Spleen (tissue), 11 donors: ENCODE results near the gene ITPR2. TPM values are rescaled to one million over a fixed set of nuclear protein-coding genes. Genes with fewer than 3 reads are reported as not detected.
A peak's percentile ranks its signal among the peaks of the same experiment; 100 is the strongest.

Experiments used
- DNase-seq: peaks from one replicate; pipeline ENCODE4 v3.0.0-alpha.2; 2020
- H3K27ac ChIP-seq, 8 donors: fragments of 200-600 bp; sonication (generic) in 7 of 8; 1 replicate in 4 of 8; 2 replicates in 4 of 8; pipeline versions ENCODE4 v1.5.0 to v1.8.0; 2016 to 2021; ENCODE audit warnings: inconsistent platforms in 4 of 8, mild to moderate bottlenecking in 4 of 8, moderate library complexity in 1 of 8
- H3K27me3 ChIP-seq, 7 donors: fragments of 200-600 bp; sonication (generic) in 6 of 7; replicated peaks in 1 of 7; 1 replicate in 4 of 7; 2 replicates in 3 of 7; pipeline versions ENCODE4 v1.5.0 to v1.8.0; 2016 to 2021; ENCODE audit warnings: inconsistent platforms in 3 of 7, mild to moderate bottlenecking in 1 of 7
- H3K36me3 ChIP-seq, 6 donors: fragments of 200-600 bp; sonication (generic) in 5 of 6; 1 replicate in 4 of 6; 2 replicates in 2 of 6; pipeline versions ENCODE4 v1.5.0 to v1.8.0; 2016 to 2021; ENCODE audit warnings: inconsistent platforms in 2 of 6
- H3K4me1 ChIP-seq, 6 donors: fragments of 200-600 bp; sonication (generic) in 5 of 6; 1 replicate in 3 of 6; 2 replicates in 3 of 6; pipeline versions ENCODE4 v1.5.0 to v1.8.0; 2016 to 2021; ENCODE audit warnings: inconsistent platforms in 3 of 6
- H3K4me3 ChIP-seq, 8 donors: fragments of 200-600 bp; sonication (generic) in 7 of 8; 1 replicate in 4 of 8; 2 replicates in 4 of 8; pipeline versions ENCODE4 v1.5.0 to v1.8.0; 2016 to 2021; ENCODE audit warnings: inconsistent platforms in 4 of 8, mild to moderate bottlenecking in 4 of 8, moderate library complexity in 2 of 8
- H3K9me3 ChIP-seq, 8 donors: fragments of 200-600 bp; sonication (generic) in 7 of 8; 1 replicate in 4 of 8; 2 replicates in 4 of 8; pipeline versions ENCODE4 v1.5.0 to v1.8.0; 2016 to 2021; ENCODE audit warnings: inconsistent platforms in 4 of 8
- POLR2A ChIP-seq, 3 donors: fragments of 450-650 bp; IDR thresholded peaks; one replicate each; pipeline ENCODE4 v1.5.1; 2017; ENCODE audit warnings: antibody characterized with exemption in 3 of 3, mild to moderate bottlenecking in 1 of 3
- POLR2AphosphoS5 ChIP-seq, 3 donors: sonication (generic); formaldehyde crosslinking; IDR thresholded peaks; one replicate each; pipeline ENCODE4 v1.5.1; 2017; ENCODE audit warnings: antibody characterized with exemption in 3 of 3
- WGBS, 5 donors: extraction: QIAGEN DNeasy Blood & Tissue Kit in 3 of 5; methylation state at CpG; one replicate each; pipeline versions ENCODE4 v1.1.5 to v1.1.7; 2013 to 2018; 5-methylcytosine and 5-hydroxymethylcytosine counted together
- intact Hi-C: fragments of 100-400 bp; cut with DNase I; formaldehyde crosslinking; loops from one replicate; pipeline ENCODE4 v1.15.0; 2023; ENCODE audit warnings: low total_unique reads
- polyA plus RNA-seq, 3 donors: library from polyadenylated mRNA; stranded (reverse); fragments of 200-250 nt; gene quantifications; one replicate each; pipeline ENCODE4 v1.2.1, GENCODE V29; 2013
- total RNA-seq, 7 donors: library from RNA; depleted of rRNA in 3 of 7; stranded (reverse); fragments of >200 nt in 3 of 7; fragmentation: NEBNext Ultra II Directional in 4 of 7; extraction: Animal tissue kit (Norgen Biotek cat#: 25700) in 4 of 7; gene quantifications; one replicate each; pipeline versions ENCODE4 v1.1.0 to v1.2.1, GENCODE V29; 2016 to 2021
- TF ChIP-seq, protein P1 (sequence below), 11 experiments: fragments of 200-600 bp in 7 of 11; fragments of 450-650 bp in 4 of 11; sonication (generic) in 4 of 11; IDR thresholded peaks in 8 of 11; conservative IDR thresholded peaks in 3 of 11; 1 replicate in 7 of 11; 2 replicates in 4 of 11; pipeline versions ENCODE4 v1.4.0 to v1.8.0; 2016 to 2021; ENCODE audit warnings: antibody characterized with exemption in 11 of 11, inconsistent platforms in 4 of 11, mild to moderate bottlenecking in 1 of 11
- donor health status: healthy with polysubstance abuse.
- donor health status: DM: no; HTN: no; CAD: no; lungs with moderate emphysema.
- donor health status: DM: no; HTN: no; CAD: no.
- donor health status: Bipolar disorder and iron deficiency.
- donor health status: healthy.
- donor health status: DM: no; HTN: no; CAD: no.
- donor health status: DM: yes; HTN: yes; CAD: no.

The ITPR2 gene
- total and polyA plus RNA-seq, 10 donors, result 3.2 to 105 (median 60.4) TPM

DNA sequence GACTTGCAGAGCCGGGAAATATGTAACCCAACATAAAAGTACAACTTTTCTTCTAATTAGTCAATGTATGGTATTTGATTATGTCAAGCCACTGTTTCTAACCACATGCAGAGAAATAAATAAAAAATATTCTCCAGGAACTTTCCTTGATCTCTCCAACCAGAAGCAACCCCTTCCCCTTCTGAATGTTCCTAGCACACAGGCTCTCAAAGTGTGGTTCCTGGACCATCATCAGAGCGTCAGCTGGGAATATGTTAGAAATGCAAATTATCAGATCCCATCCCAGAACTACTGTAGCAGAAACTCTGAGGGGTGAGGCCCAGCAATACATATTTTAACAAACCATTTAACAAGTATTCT, 21.0 kb upstream of the ITPR2 start:
- no peaks in the 10 kb centered on the region for H3K27me3 ChIP-seq
- DNase-seq, result no peak
- H3K27ac ChIP-seq, result peak overlapping the region in 1 of 8 donors; percentile 43
- no peaks in the 10 kb centered on the region for H3K36me3 ChIP-seq
- TF ChIP-seq, protein P1, sequence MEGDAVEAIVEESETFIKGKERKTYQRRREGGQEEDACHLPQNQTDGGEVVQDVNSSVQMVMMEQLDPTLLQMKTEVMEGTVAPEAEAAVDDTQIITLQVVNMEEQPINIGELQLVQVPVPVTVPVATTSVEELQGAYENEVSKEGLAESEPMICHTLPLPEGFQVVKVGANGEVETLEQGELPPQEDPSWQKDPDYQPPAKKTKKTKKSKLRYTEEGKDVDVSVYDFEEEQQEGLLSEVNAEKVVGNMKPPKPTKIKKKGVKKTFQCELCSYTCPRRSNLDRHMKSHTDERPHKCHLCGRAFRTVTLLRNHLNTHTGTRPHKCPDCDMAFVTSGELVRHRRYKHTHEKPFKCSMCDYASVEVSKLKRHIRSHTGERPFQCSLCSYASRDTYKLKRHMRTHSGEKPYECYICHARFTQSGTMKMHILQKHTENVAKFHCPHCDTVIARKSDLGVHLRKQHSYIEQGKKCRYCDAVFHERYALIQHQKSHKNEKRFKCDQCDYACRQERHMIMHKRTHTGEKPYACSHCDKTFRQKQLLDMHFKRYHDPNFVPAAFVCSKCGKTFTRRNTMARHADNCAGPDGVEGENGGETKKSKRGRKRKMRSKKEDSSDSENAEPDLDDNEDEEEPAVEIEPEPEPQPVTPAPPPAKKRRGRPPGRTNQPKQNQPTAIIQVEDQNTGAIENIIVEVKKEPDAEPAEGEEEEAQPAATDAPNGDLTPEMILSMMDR (IDR thresholded peaks at IDR 0.05 in 8 of 11, conservative IDR thresholded peaks at IDR 0.05 in 3 of 11), result no peak
- TF ChIP-seq POLR2A (IDR thresholded peaks at IDR 0.05) (no peak), POLR2AphosphoS5 (IDR thresholded peaks at IDR 0.05) (no peak)
- H3K9me3 ChIP-seq, result no peaks in the 10 kb centered on the region
- intact Hi-C loops, result loop anchor here (10.0 kb wide), 2 partner anchors 81 to 161 kb away; partner anchors contain the start of genes FGFR1OP2, INTS13 and TM7SF3
- H3K4me1 ChIP-seq, result peaks cover 0 to 19% (median 9%) of the 10 kb centered on the region in 6 donors
- H3K4me3 ChIP-seq, result no peak overlapping the region
- WGBS, 5 donors, result 8 to 21% (median 12%) methylated on average over 2 of the region's 2 CpGs

DNA sequence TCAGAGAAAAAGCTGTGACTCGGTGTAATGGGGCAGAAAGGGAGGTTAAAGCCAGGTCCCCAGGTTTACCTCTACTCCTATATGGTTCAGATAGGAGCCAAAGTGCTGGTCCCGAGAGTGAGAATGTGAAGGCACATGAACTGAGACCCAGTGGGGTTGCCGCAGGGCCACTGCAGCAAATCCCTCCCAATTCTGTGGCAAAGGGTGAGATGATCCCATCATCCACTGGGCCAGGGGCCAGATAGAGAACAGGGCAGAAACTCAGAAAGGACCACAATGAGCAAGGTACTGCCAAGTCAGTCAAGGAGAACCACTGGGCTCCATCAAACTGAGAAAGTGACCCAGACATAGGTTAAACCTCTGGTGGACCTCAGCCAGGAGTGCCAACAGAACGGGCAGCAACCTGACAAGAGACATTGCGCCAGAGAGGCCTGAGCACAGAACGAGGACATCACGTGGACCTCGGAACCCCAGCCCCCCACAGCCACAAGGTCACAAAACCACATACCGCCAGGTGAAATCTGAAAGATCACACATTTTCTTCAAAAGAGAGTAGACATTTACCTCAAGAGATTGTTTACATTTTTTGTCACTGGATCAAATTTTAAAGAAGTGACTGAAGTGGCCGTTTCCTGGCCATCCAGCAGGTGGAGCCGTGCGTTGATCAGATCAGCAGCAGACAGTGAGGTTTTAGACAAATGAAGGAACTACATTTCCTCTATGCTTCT, 20.5 kb upstream of the ITPR2 start:
- no peak overlapping the region for H3K4me3 ChIP-seq
- H3K4me1 ChIP-seq, result peaks cover 0 to 19% (median 9%) of the 10 kb centered on the region in 6 donors
- H3K27me3 ChIP-seq, result no peaks in the 10 kb centered on the region
- DNase-seq, result peak; percentile 89
- H3K27ac ChIP-seq, result peak overlapping the region in 1 of 8 donors; percentile 43
- TF ChIP-seq POLR2A (IDR thresholded peaks at IDR 0.05), result no peak
- peak in 1 of 3 donors; percentile 21 for TF ChIP-seq POLR2AphosphoS5 (IDR thresholded peaks at IDR 0.05)
- TF ChIP-seq, protein P1 (IDR thresholded peaks at IDR 0.05 in 8 of 11, conservative IDR thresholded peaks at IDR 0.05 in 3 of 11), result peak; percentile 57 to 89 (median 85)
- no peaks in the 10 kb centered on the region for H3K36me3 ChIP-seq
- intact Hi-C loops, result loop anchor here (10.0 kb wide), 2 partner anchors 81 to 161 kb away; partner anchors contain the start of genes FGFR1OP2, INTS13 and TM7SF3
- 36 to 48% (median 40%) methylated on average over 12 of the region's 12 CpGs for WGBS, 5 donors
- H3K9me3 ChIP-seq, result no peaks in the 10 kb centered on the region

DNA sequence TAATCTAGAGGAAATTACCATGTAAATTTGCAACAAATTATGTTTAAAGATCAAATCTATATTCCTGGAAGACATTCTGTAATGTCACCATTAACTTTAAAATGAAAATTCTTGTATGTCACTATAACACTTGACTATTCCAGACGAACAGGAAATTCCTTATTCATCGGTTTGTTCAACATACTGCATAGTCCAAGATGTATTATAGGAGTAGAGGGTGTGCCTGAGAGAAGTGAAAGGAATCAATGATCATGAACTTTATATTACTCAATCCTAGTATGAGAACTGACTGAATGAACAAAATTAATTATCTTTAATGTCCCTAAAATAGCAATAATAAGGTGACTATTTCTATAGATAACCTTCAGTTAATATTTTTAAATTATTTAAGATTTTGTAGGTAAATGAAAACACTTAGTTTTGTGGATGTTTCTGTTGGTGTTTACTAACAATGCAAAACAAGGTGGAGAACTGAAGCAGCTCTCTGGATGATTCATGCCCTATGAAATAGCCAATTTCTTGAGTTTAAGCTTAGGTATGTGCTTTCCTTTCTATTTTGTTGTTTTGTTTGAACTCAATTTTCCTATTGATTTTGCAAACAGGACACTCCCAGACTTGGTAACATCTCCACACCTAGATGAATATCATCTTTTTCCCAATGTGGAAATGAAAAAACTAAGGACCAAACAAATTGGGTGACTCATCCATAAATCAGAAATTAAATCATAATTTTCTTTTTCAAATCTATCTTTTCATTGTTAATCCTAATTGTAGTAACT, 18.2 kb upstream of the ITPR2 start:
- no peak for DNase-seq
- intact Hi-C loops, result loop anchor here (10.0 kb wide), 2 partner anchors 84 to 164 kb away; partner anchors contain the start of genes FGFR1OP2, INTS13 and TM7SF3
- Histone ChIP-seq H3K4me3 (no peak overlapping the region), H3K36me3 (no peaks in the 10 kb centered on the region), H3K4me1 (peaks cover 0 to 17% (median 9%) of the 10 kb centered on the region in 6 donors), H3K27ac (no peak overlapping the region), H3K27me3 (no peaks in the 10 kb centered on the region), H3K9me3 (no peaks in the 10 kb centered on the region)
- no peak for TF ChIP-seq POLR2AphosphoS5 (IDR thresholded peaks at IDR 0.05)
- TF ChIP-seq POLR2A (IDR thresholded peaks at IDR 0.05), result no peak
- TF ChIP-seq, protein P1 (IDR thresholded peaks at IDR 0.05 in 8 of 11, conservative IDR thresholded peaks at IDR 0.05 in 3 of 11), result no peak
- 46 to 79% (median 65%) methylated on average over 2 of the region's 2 CpGs for WGBS, 5 donors
